Hepatic stellate cell (primary cell): Measurements from ENCODE around the gene C2orf81.

Source experiments
- DNase-seq: peaks from one replicate; pipeline ENCODE4 v3.0.0; 2011; ENCODE audit warnings: low spot score

The C2orf81 gene

GRCh38 chr2:74390606-74391005 is 30.8 kb downstream of the C2orf81 start:
- no peak for DNase-seq

- peak; percentile 46 for DNase-seq
Observed at GRCh38 chr2:74387346-74387745, 34.1 kb downstream of the C2orf81 start.

- DNase-seq: no peak
Observed at GRCh38 chr2:74385396-74385795, 36.0 kb downstream of the C2orf81 start.

DNA sequence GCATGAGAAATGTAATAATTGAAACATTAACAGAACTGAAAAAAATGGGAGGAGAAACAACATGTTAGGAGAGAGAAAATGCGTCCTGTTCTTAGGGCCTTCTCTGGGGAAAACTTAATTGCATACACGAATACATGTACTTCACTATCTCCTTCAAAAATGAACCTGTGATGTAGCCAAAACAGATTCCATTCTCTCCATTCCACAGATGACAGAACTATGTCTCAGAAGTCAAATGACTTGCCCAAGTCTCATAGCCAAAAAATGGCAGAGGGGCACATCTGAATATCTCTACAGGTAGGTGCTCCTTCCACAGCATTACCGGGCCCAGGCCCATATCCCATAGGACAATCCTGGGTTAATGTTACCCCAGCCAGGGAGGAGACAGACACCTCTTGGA is 37.4 kb downstream of the C2orf81 start:
- no peak for DNase-seq

- DNase-seq: peak; percentile 64
Observed at GRCh38 chr2:74383254-74383653, 38.2 kb downstream of the C2orf81 start.

DNA sequence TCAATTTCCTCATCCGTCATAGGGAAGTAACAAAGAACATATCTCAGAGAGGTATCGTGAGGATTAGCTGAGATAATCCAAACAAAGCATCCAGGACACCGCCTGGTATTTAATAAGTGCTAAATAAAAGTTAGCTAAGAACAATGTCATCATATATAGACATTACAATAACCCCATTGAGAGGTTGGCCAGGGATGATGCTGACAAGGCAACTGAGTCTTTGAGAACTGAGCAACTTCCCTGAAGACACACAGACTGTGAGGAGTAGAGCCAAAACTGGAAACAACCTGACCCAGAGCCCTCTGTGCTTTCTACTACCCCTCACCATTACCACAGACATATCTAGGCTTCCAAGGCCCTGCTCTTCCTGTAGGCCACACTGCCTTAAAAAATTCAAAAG is 39.7 kb downstream of the C2orf81 start:
- no peak for DNase-seq

- peak; percentile 87 for DNase-seq
Observed at GRCh38 chr2:74379851-74380789, 41.3 kb downstream of the C2orf81 start, which contains the start of gene DCTN1. Gene DCTN1, minus strand, starts transcription at chr2:74380311. Its CDS starts 274 bp downstream, at chr2:74380037.

DNA sequence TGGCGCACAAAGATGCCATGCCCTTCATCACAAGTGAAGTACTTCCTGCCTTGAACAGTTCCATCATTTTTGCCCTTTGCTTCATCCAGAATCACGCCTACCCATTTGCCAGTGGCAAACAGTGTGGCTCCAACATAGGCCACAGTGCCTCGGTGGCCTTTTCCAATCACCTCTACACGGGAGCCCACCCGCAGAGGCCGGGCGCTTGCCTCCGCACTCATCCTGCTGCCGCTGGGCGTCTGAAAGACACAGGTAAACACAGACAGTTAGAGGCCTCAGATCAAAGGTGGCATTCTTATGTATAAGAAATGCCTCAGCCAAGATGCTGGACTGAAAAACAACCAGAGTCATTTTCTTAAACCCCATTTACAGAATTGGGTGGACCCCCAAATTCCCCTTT is 43.4 kb downstream of the C2orf81 start:
- no peak for DNase-seq

GRCh38 chr2:74375838-74376237 is 45.6 kb downstream of the C2orf81 start:
- no peak for DNase-seq

DNA sequence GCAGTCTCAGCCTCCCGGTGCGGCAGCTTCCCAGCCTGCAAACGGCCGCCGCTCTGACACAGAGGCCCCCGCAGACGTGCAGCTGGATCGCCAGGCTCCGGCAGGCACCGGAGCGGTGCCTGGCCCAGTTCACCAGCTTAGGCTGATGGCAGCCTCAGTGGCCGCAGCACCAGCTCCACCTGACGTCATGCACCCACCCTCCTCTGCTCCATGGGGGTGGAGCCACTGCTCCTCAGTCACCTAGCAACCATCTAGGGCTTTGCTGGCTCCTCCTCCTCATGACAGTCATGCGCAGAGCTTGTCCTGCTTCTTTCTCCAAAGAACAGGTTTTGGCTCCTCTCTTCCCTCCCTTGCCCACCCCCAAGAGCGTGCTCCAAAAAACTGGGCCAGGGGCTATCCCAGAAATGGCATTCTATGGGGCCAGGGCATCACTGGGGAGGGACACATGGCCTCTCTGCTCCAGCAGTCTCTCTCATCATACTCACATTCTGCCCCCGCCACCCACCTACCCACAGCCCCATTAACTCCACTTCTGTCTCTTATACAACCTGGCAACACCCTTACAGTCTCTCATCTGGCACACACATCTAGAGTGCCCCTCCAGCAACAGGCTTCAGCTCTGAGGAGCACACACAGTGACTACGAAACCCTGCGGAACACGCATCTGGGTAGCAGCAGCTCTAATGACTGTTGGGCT is 46.8 kb downstream of the C2orf81 start:
- DNase-seq: peak; percentile 98

GRCh38 chr2:74373985-74374384 is 47.4 kb downstream of the C2orf81 start:
- DNase-seq: no peak

- DNase-seq: peak; percentile 74
Observed at GRCh38 chr2:74373221-74373676, 48.2 kb downstream of the C2orf81 start.

GRCh38 chr2:74372674-74373073 is 48.7 kb downstream of the C2orf81 start:
- no peak for DNase-seq

DNA sequence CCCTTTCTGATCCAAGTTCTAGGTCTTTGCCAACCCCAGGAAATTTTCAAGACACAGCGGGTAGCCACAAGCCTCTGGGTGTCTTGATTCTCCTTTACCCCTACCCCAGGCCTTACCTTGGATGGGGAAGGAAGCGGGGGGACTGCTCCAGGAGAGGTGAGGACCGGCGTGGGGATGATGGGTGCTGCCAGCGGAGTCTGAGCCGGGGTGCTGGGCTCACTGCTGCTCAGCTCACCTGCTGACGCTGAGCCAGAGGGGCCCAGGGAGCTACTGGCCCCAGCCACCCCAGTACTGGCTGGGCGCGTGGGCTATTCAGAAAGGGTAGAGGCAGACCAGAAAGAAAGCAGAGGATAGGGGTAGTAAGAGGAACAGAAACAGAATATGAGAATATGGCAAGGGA is 50.0 kb downstream of the C2orf81 start:
- DNase-seq: no peak

GRCh38 chr2:74369976-74370375 is 51.4 kb downstream of the C2orf81 start:
- no peak for DNase-seq

GRCh38 chr2:74368499-74368898 is 52.9 kb downstream of the C2orf81 start:
- no peak for DNase-seq

- no peak for DNase-seq
Observed at GRCh38 chr2:74367789-74368188, 53.6 kb downstream of the C2orf81 start.

GRCh38 chr2:74366036-74366435 is 55.4 kb downstream of the C2orf81 start:
- no peak for DNase-seq

DNA sequence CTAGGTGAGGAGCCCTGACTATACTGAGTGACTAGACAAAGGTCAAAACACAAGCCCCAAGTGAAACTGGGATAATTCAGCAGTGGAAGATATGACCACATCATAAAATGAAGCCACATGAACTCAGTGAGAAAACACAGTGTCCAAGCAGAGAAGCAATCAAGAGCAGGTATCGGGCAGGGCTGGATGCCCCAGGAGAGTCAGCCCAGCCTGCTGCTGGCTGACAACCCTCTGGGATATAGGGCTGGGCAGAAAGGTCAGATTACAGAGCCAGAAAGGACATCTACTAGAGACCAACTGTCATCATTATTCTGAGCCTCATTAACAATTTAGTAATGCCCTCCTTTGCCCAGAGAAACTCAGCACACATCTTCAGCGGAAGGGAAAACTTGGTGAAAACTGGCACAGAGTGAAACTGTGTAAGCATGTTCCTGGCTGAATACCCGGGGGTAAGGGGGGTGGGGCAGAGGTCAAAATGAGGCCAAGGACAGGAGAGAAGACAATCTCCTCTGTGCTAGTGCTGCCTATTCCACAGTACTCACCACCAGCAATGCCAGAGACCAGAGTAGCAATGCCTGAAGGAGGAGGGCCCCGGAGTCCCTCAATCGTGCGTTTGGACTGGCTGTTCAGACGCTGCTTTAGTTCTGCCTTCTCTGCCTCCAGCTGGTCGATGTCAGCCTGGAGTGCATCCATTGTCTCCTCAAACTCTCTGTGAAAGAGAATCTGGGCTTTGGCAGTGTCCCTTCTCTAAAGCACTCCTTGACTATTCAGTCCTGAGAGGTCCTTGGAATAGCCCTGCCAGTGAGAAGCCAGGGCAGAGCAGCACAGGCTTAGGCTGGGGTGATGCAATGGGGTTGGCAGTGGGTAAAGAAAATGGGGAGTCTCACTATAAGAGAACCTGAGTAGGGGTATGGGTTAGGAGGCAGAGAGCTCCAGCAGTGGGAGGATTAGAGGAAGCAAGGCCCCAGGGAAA is 56.6 kb downstream of the C2orf81 start:
- no peak for DNase-seq
